K562 (cell line): ENCODE results near the gene TSR3.

ENCODE experiments used
- E2F1 ChIP-seq: sonication (generic); formaldehyde crosslinking; IDR thresholded peaks from 2 replicates; pipeline ENCODE4 v1.8.1; 2023; ENCODE audit warnings: mild to moderate bottlenecking, missing genetic modification reagents, moderate library complexity
- HMGXB4 ChIP-seq: sonication (generic); formaldehyde crosslinking; IDR thresholded peaks from 2 replicates; pipeline ENCODE4 v1.8.1; 2023; ENCODE audit warnings: mild to moderate bottlenecking, missing genetic modification reagents
- ZC3H11A ChIP-seq: IDR thresholded peaks from 2 replicates; pipeline ENCODE4 v1.6.1; 2012; ENCODE audit warnings: low read depth, low read length, improper control_type of control experiment
- ZNF174 ChIP-seq: fragments of 250-450 bp; sonication (Bioruptor Pico); IDR thresholded peaks from 2 replicates; pipeline ENCODE4 v1.4.0; 2020; ENCODE audit warnings: mild to moderate bottlenecking
- ZNF316 ChIP-seq: fragments of 450-650 bp; IDR thresholded peaks from 2 replicates; pipeline ENCODE4 v1.6.1; 2016

DNA sequence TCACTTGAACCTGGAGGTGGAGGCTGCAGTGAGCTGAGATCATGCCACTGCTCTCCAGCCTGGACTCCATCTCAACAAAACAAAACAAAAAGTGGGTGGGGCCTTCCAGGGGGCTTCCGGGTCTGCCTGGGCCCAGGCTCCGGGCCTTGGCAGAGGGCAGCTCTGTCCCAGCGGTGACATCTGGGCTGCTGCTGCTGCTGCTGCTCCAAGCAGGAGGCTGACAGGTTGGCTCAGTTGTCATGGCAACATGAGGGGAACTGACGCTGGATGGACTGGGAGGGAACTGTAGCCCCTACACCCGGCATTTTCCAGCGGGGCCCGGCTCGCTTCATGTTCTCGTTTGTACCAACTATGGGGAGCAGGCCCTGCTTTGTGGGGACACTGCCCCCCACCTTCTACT is 14.2 kb downstream of the TSR3 start:
- TF ChIP-seq HMGXB4 (CRISPR knock-in tag), result no peak
- TF ChIP-seq ZNF316, result no peak
- no peak for TF ChIP-seq ZNF174 (CRISPR knock-in tag)
- no peak for TF ChIP-seq E2F1 (CRISPR knock-in tag)
- TF ChIP-seq ZC3H11A, result no peak
